ENCODE results near the gene FAM170B.

The FAM170B gene

GRCh38 chr10:49170632-49171325, 37.0 kb upstream of the FAM170B start:
- no peak overlapping the region for H3K4me3 ChIP-seq (ENCODE audit: low read depth, low read length)
- no peak for DNase-seq (ENCODE audit: low read depth, low spot score)
- CTCF ChIA-PET = interaction anchor here (0.9 to 7.0 kb wide), 2 partner anchors 9 to 18 kb away, joined by 3 to 48 read pairs; no protein-coding TSS in a partner anchor
- POLR2A ChIA-PET = no interaction called here
- no peak for TF ChIP-seq CTCF (IDR thresholded peaks at IDR 0.05; ENCODE audit: insufficient read depth, low read length, missing control alignments)

GRCh38 chr10:49169776-49170175, 36.0 kb upstream of the FAM170B start:
- no peak overlapping the region for H3K4me3 ChIP-seq (ENCODE audit: low read depth, low read length)
- DNase-seq (ENCODE audit: low read depth, low spot score) = no peak
- TF ChIP-seq CTCF (IDR thresholded peaks at IDR 0.05; ENCODE audit: insufficient read depth, low read length, missing control alignments) = no peak
- ChIA-PET CTCF (interaction anchor here (7.0 kb wide), 1 partner anchor 8 kb away, joined by 48 read pairs; no protein-coding TSS in a partner anchor), POLR2A (no interaction called here)

GRCh38 chr10:49168831-49169500, 35.1 kb upstream of the FAM170B start:
- CTCF ChIA-PET = interaction anchor here (7.0 kb wide), 1 partner anchor 7 kb away, joined by 48 read pairs; no protein-coding TSS in a partner anchor
- H3K4me3 ChIP-seq (ENCODE audit: low read depth, low read length) = no peak overlapping the region
- no peak for TF ChIP-seq CTCF (IDR thresholded peaks at IDR 0.05; ENCODE audit: insufficient read depth, low read length, missing control alignments)
- DNase-seq (ENCODE audit: low read depth, low spot score) = peak; percentile 33
- POLR2A ChIA-PET = no interaction called here

- no peak overlapping the region for H3K4me3 ChIP-seq (ENCODE audit: low read depth, low read length)
- CTCF ChIA-PET = interaction anchor here (1.0 kb wide), 1 partner anchor 13 kb away, joined by 5 read pairs; no protein-coding TSS in a partner anchor
- POLR2A ChIA-PET = no interaction called here
- no peak for DNase-seq (ENCODE audit: low read depth, low spot score)
- no peak for TF ChIP-seq CTCF (IDR thresholded peaks at IDR 0.05; ENCODE audit: insufficient read depth, low read length, missing control alignments)
Measured at GRCh38 chr10:49168171-49168540, 34.3 kb upstream of the FAM170B start.

GRCh38 chr10:49167425-49168170, 33.8 kb upstream of the FAM170B start:
- H3K4me3 ChIP-seq (ENCODE audit: low read depth, low read length) = no peak overlapping the region
- no peak for TF ChIP-seq CTCF (IDR thresholded peaks at IDR 0.05; ENCODE audit: insufficient read depth, low read length, missing control alignments)
- ChIA-PET POLR2A (no interaction called here), CTCF (interaction anchor here (1.0 kb wide), 1 partner anchor 12 kb away, joined by 5 read pairs; no protein-coding TSS in a partner anchor)
- DNase-seq (ENCODE audit: low read depth, low spot score) = no peak

Measured in AG04449 (cell line).